HG03196 (cell line): ENCODE results near the gene DHFR.

Experiments
- ATAC-seq: cut with Tn5 transposase; IDR thresholded peaks from one replicate; pipeline ENCODE4 v1.9.1; 2021; ENCODE audit not compliant: unreplicated experiment

DHFR gene

DNA sequence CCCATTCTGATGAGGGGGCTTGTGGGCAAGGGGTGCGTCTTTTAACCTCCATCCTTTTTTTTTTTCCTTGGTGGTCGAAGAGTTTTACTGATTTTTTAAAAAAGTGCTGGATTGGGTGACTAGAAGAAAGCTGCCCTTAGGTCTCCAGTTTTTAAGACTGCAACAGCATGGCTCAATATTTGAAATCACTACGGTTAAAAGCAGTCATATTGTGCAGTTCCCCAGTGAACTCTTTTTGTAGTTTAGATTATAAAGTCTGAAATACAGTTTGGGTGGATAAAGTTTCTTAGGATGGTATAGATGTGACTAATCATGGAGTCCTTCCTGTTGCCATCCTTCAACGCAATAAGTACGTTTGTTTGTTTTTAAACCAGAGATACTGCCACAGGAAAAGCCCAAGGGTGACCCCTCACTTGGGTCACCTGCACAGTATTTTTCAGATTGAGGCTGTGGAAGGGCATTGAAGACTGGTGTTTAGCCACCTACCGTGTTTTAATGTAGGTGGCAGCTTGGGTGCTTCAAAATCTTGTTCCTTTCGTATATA is 520 bp upstream of the DHFR start:
- no peak for ATAC-seq

DNA sequence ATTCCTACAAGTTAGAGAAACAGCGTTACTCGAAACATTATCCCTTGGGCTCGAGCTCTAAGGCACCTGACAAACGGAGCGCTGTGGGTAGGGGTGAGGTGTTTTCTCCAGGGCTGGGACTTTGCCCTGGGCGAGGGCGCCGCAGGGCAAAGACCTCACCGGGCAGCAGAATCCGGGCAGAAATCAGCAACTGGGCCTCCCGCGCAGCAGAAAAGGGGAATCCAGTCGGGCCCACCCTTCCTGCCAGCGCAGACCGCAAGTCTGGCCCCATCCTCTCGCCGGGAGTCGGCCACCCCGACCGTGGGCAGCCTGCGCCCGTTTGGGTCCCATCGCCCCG is 761 bp downstream of the DHFR start:
- ATAC-seq, result no peak

DNA sequence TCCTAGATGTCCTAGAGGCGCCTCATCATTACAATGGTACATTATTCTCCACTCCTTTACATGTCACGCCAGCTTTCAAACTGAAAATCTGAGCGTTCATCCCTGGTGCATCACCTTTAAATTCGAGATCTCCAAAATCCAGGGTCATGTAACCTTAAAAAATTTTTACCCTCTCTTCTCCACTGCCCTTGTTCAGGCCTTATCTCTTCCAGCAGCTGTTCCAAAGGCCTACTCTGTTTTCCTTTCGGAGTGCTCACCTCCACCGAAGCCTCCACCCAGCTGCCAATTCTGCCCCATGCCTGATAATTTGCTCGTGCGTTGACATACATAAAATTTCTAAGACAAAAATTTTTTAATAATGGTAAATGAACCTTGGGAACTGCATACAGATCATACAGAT is 1.3 kb downstream of the DHFR start:
- ATAC-seq, result no peak

DNA sequence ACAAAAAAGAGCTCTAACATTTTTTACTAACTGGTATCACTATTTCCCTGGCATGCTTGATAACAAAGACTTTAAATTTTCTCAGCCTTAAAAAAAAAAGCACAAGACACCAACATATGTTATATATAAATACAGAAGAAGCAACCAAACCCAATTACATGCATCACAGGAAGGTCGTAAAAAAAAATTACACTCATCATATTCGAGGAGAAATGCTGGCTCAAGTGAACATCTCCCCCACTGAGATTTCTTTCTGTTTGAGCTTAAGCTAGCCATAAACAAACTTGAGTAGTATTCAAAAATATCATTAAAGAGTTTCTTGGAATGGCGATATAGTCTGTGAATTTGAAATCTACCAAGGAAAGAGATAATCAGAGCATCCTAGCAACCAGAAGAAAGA is 7.9 kb downstream of the DHFR start:
- no peak for ATAC-seq

DNA sequence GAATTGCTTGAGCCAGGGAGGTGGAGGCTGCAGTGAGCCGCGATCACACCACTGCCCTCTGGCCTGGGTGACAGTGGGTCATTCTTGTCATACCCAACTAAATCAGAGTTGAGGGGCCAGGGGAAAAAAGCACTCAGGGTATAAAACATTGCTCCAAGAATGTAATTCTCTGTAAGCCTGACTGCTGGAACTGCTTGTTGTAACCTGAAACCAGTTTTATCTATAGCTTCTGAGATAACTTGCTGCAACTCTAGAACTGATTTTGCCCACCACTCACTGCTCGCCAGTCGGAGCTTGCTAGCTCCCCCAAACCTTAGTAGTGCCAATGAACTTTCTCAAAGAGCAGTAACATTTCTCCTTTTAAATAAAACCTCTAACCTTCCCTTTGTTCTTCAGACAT is 9.9 kb downstream of the DHFR start:
- no peak for ATAC-seq

DNA sequence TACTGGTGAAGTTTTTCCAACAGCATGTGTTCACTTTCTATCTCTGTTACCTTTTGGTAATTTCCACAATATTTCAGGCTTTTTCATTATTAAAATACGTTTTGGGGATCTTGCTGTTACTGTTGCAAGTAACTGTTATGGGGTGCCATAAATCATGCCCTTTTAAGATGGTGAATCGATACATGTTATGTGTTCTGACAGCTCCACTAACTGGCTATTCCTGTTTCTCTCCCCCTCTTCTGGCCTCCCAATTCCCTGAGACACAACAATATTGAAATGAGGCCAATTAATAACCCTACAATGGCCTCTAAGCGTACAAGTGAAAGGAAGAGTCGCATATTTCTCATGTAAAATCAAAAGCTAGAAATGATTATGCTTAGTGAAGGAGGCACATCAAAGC is 13.4 kb downstream of the DHFR start:
- no peak for ATAC-seq

DNA sequence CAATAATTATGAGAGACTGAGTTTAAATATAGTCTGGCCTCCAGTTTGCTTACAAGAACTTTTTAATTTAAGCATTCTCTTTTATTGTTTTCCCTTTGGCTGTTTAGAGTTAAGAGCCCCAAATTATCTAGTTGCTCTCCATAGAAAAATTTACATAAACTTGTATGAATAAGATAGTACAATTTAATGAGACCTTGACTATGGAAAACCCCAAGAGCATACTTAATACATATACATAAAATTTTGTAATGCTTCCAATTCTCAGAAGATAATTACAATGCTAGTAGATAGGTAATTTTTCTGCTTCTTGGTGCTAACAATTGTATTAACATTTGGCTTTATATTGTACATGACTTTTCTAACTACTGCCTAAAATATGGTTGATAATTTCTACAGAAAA is 20.6 kb downstream of the DHFR start:
- ATAC-seq, result no peak

DNA sequence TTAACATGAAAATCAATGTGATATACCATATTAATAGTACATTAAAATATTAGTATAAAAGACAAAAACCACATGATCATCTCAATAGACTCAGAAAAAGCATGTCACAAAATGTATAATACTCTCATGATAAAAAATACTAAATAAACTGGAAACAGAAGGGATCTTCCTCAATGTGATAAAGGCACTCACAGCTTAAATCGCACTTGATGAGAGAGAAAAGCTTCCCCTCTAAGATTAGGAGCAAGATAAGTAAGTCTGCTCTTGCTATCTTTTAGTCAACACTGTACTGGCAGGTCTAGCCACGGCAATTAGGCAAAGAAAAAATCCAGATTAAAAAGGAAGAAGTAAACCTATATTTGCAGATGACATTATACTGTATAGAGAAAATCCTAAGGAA is 22.1 kb downstream of the DHFR start:
- ATAC-seq, result no peak

DNA sequence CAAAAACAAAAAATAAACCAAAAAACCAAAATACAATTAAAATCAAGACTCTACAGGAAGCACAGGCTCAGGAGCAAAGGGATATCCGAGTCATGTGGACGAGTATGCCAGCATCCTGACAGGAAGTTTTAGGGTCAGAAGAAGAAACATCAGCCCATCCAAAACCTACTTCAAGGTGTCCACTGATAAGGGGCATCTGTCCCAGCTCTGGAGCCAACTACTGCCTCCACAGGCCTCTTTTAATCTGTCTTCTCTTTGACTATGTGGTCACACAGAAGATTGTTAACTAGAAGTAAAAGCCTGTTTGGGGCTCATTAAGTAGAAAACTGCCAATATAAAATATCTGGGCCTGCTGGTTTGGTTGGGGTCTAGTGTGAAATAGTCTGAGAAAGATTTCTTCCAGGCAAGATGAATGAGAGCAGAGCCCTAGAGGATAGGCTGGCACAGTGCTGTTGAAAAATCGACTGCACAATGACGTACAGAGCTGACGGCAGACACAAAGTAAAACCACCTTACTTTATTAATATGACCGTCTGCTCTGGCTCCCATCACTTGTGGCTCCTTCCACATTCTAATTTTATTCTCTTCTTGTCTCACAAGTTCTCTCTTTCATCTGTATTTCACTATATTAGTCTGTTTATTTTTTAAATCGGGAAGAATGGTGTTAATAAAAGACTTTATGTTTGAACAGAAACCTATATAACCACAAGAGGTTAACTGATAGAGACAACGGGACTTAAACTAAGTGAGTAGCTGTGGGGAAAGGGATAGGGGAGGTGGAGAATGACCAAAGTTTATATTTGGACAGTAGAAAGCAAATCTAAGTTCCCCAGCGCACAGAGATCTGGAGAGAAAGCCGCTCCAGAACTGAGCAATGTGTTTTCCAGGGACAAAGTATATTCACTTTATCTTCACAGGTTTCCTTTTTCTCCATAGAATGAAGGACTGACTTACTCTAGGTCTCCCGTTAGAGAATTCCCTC is 23.2 kb downstream of the DHFR start:
- ATAC-seq, result no peak

DNA sequence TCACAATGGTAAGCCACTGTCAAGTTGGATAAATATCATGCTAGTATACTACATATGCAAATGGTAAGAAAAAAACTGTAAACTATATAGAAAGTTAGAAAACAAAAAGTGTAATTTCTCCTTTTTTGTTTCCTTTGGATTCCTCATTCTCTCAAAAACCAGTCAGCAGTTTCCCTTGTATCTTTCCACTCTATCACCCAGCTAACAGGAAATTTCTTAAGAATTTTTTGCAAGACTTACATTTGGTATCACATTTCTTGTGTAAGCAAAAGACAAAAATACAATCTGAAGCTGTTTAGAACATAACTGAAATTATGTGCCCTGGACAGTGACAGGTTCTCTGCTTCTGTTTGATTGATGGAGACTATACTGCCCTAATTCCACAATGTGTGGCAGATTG is 25.5 kb downstream of the DHFR start:
- no peak for ATAC-seq

DNA sequence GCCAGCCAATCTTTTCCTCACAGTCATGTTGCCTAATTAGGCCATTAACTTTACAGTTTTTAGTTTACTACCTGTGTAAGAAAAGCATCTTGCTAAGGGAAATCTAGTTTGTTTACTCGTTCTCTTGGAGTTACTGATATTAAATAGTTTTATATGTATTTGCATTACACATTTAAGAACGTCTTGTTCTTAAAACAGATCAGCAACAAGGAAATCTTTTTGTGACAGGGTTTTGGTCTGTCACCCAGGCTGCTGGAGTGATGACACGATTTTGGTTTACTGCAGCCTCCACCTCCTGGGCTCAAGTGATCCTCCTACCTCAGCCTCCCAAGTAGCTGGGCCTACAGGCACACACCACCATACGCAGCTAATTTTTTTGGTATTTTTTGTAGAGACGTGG is 29.6 kb downstream of the DHFR start:
- ATAC-seq, result no peak

DNA sequence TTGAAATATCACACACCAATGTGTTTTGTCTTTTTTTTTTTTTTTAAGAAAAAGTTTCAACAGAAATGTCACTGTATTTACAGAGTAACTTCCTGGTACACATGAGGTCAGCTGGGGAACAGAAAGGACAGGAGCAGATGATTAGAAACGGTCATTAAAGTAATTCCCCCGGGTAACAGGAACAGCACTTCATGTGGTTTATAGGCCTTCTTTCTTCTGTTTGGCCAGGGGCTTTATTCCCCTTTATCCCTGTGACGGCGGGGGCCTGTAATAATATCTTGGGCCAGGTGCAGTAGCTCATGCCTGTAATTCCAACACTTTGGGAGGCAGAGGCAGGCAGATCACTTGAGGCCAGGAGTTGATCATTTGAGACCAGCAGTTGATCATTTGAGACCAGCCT is 30.8 kb downstream of the DHFR start:
- no peak for ATAC-seq

DNA sequence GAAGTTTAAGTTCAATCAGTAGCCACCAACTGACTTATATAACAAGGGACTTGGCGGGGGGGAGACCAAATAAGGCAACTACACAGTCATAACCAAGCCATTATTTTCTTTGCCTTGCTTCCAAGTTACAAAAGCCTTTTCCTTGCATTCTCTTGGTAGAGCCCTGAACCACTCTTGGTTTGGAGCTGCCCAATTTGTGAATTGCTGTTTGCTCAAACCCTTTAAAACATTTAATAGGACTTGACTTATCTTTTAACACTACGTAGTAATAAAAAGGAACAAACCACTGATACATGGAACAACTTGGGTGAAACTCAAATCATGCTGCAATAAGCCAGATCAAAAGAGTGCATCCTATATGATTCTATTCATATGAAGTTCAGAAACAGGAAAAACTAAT is 32.0 kb downstream of the DHFR start:
- ATAC-seq, result no peak

DNA sequence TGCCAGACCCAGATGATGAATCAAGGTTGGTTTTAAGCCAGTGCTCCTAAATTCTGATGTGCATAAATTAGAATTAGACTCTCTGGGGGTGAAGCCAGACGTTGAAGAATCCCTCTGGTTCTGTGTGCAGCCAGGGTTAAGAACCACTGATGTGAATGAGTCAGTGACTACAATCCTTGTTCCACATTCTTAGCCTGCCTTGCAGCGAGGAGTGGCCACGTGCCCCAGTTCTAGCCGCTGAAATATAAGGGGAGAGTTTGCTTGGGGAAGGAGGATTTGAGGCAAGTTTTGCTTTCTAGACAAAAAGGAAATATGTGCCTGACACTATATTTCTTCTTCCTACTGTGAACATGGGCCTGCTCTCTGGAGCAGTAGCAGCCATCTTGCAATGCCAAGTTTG is 34.6 kb downstream of the DHFR start:
- ATAC-seq, result no peak

DNA sequence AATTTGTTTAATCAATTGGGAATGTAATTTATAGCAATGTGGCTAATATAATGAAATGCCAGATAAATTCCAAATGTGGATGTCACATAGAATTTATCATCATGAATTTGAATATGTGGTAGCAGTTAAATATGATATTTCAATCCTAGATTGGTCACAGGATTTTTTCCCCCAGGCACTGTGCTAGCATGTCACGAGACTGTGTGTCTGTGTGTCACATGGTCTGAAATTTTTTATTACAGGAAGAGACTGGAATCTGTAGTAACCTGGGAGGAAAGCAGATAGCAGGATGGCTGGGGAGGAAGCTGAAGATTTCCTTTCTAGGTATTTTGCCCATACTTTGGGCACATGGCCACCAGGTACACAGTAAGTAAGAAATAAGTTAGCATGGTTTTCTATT is 35.7 kb downstream of the DHFR start:
- no peak for ATAC-seq

DNA sequence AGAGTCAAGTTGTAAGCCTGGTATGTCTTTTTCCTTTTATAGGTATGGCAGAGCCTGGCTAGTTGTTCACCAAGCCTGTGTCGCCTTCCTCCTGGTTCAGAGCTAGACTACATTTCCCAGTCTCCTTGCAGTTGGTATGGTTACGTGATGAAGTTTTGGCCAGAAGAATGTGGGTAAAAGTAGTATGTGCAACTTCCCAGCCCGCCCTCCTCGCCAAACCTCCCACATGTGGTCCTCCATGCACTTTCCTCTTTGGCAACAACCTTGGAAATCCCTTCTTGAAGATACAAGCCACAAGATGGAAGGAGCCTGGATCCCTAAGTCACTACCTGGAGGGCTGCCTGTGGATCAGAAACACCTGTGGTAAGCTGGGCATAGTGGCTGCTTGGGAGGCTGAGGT is 36.3 kb downstream of the DHFR start:
- no peak for ATAC-seq

DNA sequence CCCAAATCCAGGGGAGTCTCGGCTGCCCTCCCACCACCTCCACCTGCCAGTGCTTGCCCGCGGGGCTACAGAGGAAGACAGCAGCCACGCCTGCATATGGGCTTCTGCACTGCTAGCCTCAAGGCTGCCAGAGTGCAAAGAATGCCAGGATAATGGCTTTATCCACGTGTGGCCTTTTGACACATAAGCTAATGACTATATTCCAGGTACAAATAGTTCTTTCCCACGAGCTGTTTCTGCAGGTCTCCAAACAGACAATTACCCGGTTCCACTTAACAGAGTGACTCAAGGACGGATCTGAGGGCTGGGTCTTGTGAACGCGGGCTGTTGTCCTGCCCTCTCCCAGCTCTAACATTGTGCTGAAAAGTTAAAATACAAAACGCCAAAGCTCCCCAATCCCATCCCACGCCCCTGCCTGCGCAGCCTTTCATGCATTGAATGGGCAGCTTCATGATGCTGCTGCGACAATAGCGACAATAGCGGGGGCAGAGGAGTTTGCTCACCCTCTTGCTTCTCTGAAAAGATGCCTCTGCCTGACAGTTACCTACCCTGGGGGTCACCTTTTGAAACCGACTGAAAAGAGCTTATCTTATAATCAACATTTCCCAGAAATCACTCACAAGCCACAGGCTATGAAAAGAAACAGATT is 39.4 kb downstream of the DHFR start:
- no peak for ATAC-seq

DNA sequence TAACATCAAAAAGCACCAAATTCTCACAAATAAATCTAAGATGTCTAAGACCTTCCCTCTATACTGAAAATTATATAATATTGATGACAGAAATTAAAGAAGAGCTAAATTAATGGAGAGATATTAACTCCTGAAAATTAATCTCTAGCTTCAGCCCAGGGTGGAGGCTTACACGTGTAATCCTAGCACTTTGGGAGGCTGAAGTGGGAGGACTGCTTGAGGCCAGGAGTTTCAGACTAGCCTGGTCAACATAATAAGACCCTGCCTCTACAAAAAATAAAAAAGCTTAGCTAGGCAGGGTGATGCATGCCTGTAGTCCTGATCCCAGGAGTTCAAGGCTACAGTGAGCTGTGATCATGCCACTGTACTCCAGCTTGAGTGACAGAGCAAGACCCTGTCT is 45.1 kb downstream of the DHFR start:
- no peak for ATAC-seq

DNA sequence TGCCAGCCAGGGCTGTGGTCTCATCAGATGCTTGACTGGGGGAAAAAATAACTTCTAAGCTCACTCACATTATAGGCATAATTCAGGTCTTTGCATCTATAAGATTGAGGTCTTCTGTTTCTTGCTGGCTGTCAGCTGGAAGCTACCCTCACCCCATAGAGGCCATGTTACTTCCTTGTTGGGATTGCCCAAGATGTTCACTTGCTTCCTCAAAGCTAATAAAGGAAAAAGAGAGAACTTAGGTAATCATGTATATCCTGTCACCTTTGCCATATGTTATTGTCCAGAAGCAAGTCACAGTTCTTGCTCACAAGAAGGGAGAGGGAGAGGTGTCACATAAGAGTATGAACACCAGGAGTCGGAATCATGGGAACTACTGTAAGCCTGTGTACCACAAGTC is 46.1 kb downstream of the DHFR start:
- ATAC-seq, result no peak

DNA sequence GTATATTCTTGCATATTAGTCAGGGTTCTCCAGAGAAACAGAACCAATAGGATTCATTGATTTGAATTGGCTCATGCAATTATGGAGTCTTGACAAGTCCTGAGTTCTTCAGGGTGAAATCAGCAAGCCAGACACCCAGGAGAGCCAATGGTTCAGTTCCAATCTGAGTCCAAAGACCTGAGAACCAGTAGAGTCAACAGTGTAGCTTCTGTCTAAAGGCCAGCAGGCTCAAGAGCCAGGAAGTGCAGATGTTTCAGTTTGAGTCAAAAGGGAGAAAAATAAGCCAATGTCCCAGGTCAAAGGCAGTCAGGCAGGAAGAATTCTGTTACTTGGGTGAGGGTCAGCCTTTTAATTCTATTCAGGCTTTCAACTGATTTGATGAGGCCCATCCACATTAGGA is 47.0 kb downstream of the DHFR start:
- ATAC-seq, result peak; percentile 87

DNA sequence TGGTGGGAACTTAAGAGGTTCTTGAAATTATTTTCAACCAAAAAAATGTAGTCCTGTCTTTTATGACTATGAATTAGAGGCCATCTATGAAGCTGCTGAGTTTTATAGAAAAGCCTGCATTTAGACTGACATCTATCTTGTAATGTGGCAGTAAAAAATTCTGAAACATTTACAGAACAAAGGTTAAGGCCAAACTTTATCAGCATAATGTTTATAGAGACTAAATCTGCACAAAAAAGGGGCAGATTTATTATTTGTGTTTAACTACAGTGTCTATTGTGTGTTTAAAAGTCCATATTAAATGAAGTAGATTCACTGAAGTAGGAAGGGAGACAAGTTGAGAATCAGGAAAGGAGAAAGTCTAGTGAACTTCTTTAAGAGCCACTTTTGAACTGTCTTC is 47.4 kb downstream of the DHFR start:
- ATAC-seq, result no peak

DNA sequence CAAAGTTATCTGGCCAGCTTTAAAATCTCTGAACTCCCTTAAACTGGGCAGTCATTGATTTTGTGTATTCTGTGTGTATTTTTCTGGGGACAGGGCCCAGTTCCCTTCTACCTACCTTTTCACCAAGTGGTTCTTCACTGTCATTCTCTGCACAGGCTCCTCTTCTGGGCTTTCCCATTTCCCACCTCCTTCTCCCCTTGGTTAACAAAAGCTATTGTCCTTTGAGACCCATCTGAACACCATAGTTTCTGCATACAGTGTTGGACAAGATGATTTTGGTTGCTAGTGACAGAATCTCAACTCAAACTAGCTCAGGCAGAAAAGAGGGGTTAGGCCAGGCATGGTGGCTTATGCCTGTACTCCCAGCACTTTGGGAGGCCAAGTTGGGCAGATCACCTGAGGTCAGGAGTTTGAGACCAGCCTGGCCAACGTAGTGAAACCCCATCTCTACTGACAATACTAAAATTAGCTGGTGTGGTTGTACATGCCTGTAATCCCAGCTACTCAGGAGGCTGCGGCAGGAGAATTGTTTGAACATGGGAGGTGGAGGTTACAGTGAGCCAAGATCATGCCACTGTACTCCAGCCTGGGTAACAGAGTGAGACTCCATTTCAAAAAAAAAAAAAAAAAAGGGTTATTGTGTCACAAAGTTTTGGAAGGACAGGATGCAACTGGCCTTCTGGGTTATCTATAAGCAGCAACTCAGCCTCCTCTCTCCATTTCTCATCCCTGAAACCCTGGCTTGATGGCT is 53.7 kb downstream of the DHFR start:
- no peak for ATAC-seq
